Measurements from ENCODE around the gene NOS3. TPM values are rescaled to one million over a fixed set of nuclear protein-coding genes. Genes with fewer than 3 reads are reported as not detected.

The NOS3 gene
- total and polyA plus RNA-seq, 9 of the 15 experiments (the other 6 are each of a cell fraction or from before 2014, with no cell fraction given), result 1.1 to 121 (median 23.6) TPM

- TF ChIP-seq ZNF146 (CRISPR knock-in tag; IDR thresholded peaks at IDR 0.05; ENCODE audit: unreplicated experiment) (no peak), ZNF324 (CRISPR knock-in tag; IDR thresholded peaks at IDR 0.05) (peak; percentile 67), ZC3H11A (IDR thresholded peaks at IDR 0.05; ENCODE audit: low read depth, low read length) (no peak), ZNF589 (CRISPR knock-in tag; IDR thresholded peaks at IDR 0.05; ENCODE audit: low read depth) (peak; percentile 86; the same call in 1 of the 2 replicates), MCM2 (IDR thresholded peaks at IDR 0.05; ENCODE audit: low read depth) (no peak), TCF7 (IDR thresholded peaks at IDR 0.05; ENCODE audit: borderline replicate concordance) (peak; percentile 18), ZNF277 (CRISPR knock-in tag; IDR thresholded peaks at IDR 0.05; ENCODE audit: borderline replicate concordance) (no peak), U2AF2 (optimal IDR thresholded peaks at IDR 0.05; ENCODE audit: low read depth, low read length) (no peak), PHTF2 (CRISPR knock-in tag; IDR thresholded peaks at IDR 0.05) (peak; percentile 7; the same call in 1 of the 2 replicates), LARP7 (IDR thresholded peaks at IDR 0.05) (no peak), TCF7L2 (IDR thresholded peaks at IDR 0.05; ENCODE audit: low read depth, low read length) (0 out of 2 replicates have a peak, but pooled peaks have one; percentile 20), ZNF384 (IDR thresholded peaks at IDR 0.05; ENCODE audit: low read depth, low read length) (no peak), SMARCE1 (IDR thresholded peaks at IDR 0.05) (peak; percentile 78; the same call in 1 of the 2 replicates), TRIM24 (IDR thresholded peaks at IDR 0.05) (peak in 1 of 2 experiments; percentile 7; a peak in 1 of 4 replicates), E2F8 (IDR thresholded peaks at IDR 0.05; ENCODE audit: low read depth, partially characterized antibody) (peak; percentile 81), CHD4 (IDR thresholded peaks at IDR 0.05; ENCODE audit: insufficient read depth, insufficient replicate concordance, low read depth, low read length, poor library complexity, severe bottlenecking) (peak; percentile 99), KLF16 (IDR thresholded peaks at IDR 0.05) (no peak), HIVEP1 (CRISPR knock-in tag; IDR thresholded peaks at IDR 0.05) (no peak; the same call in 1 of the 2 replicates), POLR2AphosphoS5 (IDR thresholded peaks at IDR 0.05; ENCODE audit: control insufficient read depth, insufficient read depth, low read depth, low read length) (peak; percentile 65)
- TF ChIP-seq, protein P1, sequence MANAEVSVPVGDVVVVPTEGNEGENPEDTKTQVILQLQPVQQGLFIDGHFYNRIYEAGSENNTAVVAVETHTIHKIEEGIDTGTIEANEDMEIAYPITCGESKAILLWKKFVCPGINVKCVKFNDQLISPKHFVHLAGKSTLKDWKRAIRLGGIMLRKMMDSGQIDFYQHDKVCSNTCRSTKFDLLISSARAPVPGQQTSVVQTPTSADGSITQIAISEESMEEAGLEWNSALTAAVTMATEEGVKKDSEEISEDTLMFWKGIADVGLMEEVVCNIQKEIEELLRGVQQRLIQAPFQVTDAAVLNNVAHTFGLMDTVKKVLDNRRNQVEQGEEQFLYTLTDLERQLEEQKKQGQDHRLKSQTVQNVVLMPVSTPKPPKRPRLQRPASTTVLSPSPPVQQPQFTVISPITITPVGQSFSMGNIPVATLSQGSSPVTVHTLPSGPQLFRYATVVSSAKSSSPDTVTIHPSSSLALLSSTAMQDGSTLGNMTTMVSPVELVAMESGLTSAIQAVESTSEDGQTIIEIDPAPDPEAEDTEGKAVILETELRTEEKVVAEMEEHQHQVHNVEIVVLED (CRISPR knock-in tag; IDR thresholded peaks at IDR 0.05), result peak; percentile 68
- TF ChIP-seq, protein P2, sequence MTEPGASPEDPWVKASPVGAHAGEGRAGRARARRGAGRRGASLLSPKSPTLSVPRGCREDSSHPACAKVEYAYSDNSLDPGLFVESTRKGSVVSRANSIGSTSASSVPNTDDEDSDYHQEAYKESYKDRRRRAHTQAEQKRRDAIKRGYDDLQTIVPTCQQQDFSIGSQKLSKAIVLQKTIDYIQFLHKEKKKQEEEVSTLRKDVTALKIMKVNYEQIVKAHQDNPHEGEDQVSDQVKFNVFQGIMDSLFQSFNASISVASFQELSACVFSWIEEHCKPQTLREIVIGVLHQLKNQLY (CRISPR knock-in tag; conservative IDR thresholded peaks at IDR 0.05), result no peak
These were observed 17.9 kb downstream of the NOS3 start (continued) for GRCh38 chr7:151008511-151009323.

Measured in K562 (cell line).